ENCODE data around the gene CRELD1. TPM values are rescaled to one million over a fixed set of nuclear protein-coding genes. Genes with fewer than 3 reads are reported as not detected.
A peak's percentile ranks its signal among the peaks of the same experiment; 100 is the strongest.

CRELD1 gene
- total RNA-seq, 1 donor from 2014 or later, result 22.0 TPM

DNA sequence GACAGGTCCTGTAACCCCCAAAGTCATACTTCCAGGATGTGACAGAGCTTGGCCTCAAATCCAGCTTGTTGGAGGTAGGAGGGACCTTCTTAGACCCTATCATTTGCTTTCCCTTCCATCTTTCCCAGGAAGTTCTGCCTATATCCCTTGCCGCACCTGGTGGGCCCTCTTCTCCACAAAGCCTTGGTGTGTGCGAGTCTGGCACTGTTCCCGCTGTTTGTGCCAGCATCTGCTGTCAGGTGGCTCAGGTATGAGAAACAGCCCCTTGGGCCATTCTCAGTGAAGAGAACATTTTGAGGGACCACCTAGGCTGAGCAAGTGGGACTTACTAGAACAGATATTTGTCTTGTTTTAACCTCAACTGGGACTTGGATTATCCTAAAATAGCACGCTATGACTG, 29.7 kb upstream of the CRELD1 start:
- no peak for DNase-seq (ENCODE audit: low read depth in 2 of 2)

- DNase-seq (ENCODE audit: low read depth in 2 of 2), result no peak
Observed at GRCh38 chr3:9906480-9906879, 27.2 kb upstream of the CRELD1 start.

GRCh38 chr3:9908286-9908685, 25.3 kb upstream of the CRELD1 start:
- DNase-seq (ENCODE audit: low read depth in 2 of 2), result no peak

DNA sequence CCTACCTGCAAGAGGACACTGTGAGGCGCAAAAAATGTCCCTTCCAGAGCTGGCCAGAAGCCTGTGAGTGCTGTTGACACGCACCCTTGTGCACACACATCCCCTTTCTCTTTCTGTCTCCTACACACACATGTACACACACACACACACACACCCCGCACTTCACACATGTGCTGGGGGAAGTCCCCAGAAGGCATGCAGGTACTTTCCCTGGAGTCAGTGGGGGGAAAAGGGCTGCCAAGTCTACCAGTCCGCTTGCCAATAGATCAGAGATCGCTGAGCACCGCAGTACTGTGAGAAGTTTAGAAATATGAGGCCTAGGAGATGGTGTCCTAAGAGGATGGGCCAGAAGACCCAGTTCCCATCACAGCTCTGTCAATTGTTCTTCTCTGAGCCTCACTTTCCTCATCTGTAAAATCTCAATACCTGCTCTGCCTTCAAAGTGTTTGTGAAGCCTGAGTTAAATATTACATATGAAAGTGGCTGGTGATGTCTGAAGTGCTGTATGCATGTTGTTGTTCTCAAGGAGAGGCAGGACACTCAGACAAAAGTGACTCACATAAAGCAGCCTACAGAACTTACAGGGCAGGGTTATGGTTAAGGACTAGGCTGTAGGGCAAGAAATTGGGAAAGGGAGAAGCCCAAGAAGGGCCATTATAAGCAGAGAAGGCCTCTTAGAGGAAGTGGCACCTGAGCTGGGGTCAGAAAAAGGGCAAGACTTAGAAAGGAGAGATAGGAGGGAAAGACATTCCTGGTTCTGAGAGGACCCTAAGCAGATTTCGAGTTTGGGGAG, 24.2 kb upstream of the CRELD1 start:
- DNase-seq (ENCODE audit: low read depth in 2 of 2), result no peak

DNA sequence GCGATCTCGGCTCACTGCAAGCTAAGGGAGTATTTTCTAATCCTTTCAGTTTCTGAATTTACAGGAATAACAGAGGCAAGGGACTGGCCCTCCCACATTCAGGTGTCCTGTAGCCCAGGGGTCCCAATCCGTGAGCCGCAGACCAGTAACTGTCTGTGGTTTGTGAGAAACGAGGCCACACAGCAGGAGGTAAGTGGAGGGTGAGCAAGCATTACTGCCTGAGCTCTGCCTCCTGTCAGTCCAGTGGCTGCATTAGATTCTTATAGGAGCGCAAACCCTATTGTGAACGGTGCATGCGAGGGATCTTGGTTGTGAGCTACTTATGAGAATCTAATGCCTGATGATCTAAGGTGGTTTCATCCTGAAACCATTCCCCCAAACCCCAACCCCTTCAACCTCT, 21.8 kb upstream of the CRELD1 start:
- DNase-seq (ENCODE audit: low read depth in 2 of 2), result no peak

DNA sequence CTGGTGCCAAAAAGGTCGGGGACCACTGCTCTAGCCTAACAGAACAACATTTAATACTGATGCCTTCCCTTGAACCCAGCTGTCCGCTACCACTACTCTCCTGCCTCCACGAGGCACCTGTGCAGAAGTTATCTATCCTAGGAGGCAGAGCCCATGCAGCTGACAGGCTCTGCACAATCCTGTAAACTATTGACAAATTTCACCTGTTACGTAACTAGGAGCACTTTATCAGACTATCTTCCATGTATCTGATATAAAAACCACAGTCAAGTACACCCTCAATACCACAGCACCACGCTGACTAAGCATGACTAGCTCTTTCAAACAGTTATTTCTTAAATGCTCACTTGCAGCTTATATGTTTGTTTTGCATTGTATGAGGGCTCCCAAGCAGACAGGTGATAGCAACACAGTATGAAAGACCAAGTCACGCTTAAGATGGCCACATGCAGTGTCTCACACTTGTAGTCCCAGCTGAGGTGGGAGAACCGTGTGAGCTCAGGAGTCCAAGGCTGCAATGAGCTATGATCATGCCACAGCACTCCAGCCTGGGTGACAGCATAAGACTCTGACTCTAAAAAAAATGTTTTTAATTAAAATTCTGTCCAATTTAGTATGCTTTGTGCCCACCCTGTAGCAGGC, 21.2 kb upstream of the CRELD1 start:
- DNase-seq (ENCODE audit: low read depth in 2 of 2), result no peak

DNA sequence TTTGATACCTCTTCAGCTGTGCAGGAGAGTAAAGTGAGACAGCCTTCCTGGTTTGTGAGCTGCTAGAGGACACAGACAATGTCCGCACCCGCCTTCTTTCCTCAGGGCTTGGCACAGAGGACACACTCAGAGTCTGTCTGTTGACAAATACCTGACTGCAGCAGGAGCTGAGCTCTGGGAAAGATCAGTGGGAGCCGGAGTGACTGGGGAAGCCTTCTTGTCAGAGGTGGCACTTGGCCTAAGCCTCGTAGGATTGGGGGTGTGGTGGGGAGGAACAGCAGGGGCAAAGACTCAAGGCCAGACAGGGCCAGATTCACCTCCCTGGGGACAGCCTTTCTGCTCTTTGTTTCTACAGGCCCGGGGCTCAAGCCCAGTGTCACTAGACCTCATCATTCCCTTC, 20.0 kb upstream of the CRELD1 start:
- no peak for DNase-seq (ENCODE audit: low read depth in 2 of 2)

GRCh38 chr3:9914011-9914410, 19.6 kb upstream of the CRELD1 start:
- no peak for DNase-seq (ENCODE audit: low read depth in 2 of 2)

GRCh38 chr3:9914559-9915253, 18.9 kb upstream of the CRELD1 start:
- DNase-seq (ENCODE audit: low read depth in 2 of 2), result no peak

- peak in 1 of 2 donors; percentile 70 for DNase-seq (ENCODE audit: low read depth in 2 of 2)
Observed at GRCh38 chr3:9915254-9916141, 18.1 kb upstream of the CRELD1 start.

DNA sequence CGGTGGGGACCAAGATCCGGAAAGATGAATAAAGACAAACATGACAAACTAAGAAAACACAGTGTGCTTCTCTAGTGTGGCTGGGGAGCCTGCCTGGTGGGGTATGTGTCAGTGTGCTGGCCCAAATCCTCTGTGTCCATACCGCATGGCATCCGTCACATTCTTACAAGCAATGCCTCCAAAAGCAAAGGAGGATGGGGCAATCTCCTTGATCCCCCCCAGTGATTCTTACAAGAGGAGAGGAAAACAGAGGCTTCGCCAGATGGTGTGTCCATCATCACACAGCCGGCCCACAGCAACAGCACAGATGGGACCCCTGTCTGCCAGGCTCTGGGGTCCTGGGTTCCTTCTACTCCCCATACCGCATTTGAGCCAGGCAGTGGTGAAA, 17.3 kb upstream of the CRELD1 start:
- no peak for DNase-seq (ENCODE audit: low read depth in 2 of 2)

GRCh38 chr3:9916734-9917680, 16.6 kb upstream of the CRELD1 start, which contains the start of gene IL17RC:
Gene IL17RC (plus strand): TSS chr3:9917098. CDS start chr3:9917316, 218 bp downstream.
- peak; percentile 39 to 80 for DNase-seq (ENCODE audit: low read depth in 2 of 2)

- no peak for DNase-seq (ENCODE audit: low read depth in 2 of 2)
Observed at GRCh38 chr3:9917820-9918219, 15.8 kb upstream of the CRELD1 start.

DNA sequence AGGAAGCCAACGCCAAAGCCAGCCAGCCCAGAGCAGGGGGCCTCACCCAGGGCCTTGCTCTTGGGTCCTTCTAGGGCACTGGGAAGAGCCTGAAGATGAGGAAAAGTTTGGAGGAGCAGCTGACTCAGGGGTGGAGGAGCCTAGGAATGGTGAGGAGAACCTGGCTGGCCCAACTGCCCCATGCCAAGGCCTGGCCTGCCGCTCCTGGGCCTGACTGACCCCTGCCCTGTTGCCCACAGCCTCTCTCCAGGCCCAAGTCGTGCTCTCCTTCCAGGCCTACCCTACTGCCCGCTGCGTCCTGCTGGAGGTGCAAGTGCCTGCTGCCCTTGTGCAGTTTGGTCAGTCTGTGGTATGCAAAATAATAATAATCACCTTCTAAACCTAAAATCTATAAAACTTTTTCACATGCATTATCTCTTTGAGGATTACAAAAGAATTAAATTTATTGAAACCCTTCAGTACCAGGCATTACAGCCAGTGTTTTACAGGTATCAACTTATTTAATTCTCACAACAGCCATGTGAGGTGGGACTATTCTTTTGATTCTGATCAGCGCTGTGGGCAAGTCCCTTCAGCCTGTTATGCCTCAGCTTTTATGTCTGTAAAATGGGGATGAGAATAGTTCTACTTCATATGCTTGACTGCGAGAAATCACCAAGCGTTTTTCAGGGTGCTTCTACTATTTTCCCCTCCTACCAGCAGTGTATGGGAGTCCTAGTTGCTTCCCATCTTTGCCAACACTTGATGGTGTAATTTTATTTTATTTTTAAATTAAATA, 15.2 kb upstream of the CRELD1 start:
- no peak for DNase-seq (ENCODE audit: low read depth in 2 of 2)

DNA sequence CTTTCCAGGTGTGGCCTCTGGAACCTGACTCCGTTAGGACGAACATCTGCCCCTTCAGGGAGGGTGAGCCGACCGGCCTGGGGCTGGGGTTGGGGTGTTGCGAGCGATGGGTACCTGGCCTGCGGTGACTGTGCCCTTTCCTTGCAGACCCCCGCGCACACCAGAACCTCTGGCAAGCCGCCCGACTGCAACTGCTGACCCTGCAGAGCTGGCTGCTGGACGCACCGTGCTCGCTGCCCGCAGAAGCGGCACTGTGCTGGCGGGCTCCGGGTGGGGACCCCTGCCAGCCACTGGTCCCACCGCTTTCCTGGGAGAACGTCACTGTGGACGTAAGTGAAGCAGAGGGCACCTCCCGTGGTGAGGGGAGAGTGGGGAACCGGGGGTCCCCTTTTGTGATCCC, 5.5 kb upstream of the CRELD1 start:
- no peak for DNase-seq (ENCODE audit: low read depth in 2 of 2)

- peak in 1 of 2 donors; percentile 30 for DNase-seq (ENCODE audit: low read depth in 2 of 2)
Observed at GRCh38 chr3:9930804-9931418, 2.7 kb upstream of the CRELD1 start.

- DNase-seq (ENCODE audit: low read depth in 2 of 2), result no peak
Observed at GRCh38 chr3:9932535-9932842, 1.1 kb upstream of the CRELD1 start.

DNA sequence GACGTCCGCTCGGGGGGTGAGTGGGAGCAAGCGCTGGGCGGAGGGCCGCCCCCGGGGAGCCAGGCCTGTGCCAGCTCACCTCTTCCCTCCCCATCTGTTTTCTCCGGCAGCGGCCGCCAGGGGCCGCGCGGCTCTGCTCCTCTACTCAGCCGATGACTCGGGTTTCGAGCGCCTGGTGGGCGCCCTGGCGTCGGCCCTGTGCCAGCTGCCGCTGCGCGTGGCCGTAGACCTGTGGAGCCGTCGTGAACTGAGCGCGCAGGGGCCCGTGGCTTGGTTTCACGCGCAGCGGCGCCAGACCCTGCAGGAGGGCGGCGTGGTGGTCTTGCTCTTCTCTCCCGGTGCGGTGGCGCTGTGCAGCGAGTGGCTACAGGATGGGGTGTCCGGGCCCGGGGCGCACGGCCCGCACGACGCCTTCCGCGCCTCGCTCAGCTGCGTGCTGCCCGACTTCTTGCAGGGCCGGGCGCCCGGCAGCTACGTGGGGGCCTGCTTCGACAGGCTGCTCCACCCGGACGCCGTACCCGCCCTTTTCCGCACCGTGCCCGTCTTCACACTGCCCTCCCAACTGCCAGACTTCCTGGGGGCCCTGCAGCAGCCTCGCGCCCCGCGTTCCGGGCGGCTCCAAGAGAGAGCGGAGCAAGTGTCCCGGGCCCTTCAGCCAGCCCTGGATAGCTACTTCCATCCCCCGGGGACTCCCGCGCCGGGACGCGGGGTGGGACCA, 632 bp upstream of the CRELD1 start:
- peak; percentile 68 to 91 for DNase-seq (ENCODE audit: low read depth in 2 of 2)

DNA sequence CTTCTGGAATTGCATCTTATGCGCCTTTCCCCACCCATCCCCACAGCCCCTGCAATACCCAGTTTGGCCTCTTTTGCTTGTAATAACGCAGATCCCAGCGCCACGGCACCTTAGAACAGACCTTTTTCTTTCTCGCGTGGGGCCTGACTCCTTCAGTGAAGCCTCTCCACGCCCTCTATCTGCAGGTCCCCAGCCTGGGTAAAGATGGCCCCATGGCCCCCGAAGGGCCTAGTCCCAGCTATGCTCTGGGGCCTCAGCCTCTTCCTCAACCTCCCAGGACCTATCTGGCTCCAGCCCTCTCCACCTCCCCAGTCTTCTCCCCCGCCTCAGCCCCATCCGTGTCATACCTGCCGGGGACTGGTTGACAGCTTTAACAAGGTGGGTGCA, 594 bp downstream of the CRELD1 start:
- no peak for DNase-seq (ENCODE audit: low read depth in 2 of 2)
